Measurements from ENCODE around the gene ZDHHC21.

ZDHHC21 gene

DNA sequence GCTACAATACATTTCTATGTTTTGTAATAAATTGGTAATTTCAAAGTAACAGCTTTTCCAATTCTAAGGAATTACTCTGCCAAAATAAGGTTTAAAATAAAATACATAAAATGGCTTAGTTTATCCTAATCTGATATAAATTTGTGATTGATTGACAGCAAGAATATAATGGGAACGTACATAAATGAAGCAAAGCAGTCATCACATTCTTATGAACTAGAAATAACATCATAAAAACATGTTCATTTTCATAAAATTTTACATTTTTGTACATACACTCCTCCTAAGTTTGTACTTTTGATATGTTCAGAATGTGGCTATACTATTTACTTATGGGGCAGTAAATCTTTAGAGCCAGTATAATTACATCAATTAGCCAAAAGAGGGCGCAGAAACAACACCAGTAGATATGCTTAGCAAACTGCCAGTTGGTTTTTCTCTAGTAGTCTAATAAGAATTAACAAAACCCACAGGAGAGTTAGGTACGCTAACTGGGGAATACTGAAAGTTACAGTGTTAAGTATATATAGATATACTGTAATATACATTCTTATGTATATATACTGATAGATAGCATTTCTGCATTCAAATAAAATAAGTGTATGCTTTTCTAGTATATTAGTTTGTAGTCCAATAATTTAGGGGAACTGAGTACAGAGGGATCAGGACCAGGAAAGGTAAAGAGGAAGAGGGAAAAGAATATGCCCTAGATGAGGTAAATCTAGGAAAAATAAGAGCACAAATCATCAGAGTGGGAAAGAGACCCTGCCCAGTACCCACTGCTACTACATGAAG lies 76.8 kb downstream of the ZDHHC21 start:
- peak; percentile 61 for DNase-seq (ENCODE audit: low spot score)

- DNase-seq (ENCODE audit: low spot score), result no peak
Measured at GRCh38 chr9:14608540-14608939, 84.7 kb downstream of the ZDHHC21 start.

GRCh38 chr9:14597171-14597799 lies 95.9 kb downstream of the ZDHHC21 start:
- no peak for DNase-seq (ENCODE audit: low spot score)

GRCh38 chr9:14593406-14593805 lies 99.8 kb downstream of the ZDHHC21 start:
- DNase-seq (ENCODE audit: low spot score), result no peak

GRCh38 chr9:14591411-14591810 lies 101.8 kb downstream of the ZDHHC21 start:
- no peak for DNase-seq (ENCODE audit: low spot score)

GRCh38 chr9:14585730-14586473 lies 107.3 kb downstream of the ZDHHC21 start:
- DNase-seq (ENCODE audit: low spot score), result no peak

DNA sequence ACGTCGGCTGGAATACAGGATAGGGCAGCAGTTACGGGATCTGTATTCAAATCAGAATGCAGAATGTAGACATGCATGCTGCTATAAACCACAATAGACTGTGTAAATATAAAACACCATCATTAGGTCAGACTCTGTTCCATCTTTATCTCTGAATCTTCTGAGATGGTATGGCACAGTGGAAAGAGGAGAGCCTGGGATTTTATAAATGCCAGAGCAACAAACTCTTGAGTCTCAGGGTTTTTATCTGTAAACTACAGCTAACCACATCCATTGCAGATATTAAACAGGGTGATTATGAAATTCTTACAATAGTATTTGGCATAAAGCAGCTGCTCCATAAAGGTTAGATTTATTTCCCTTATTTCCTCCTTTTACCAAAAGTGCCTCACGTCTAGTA lies 108.7 kb downstream of the ZDHHC21 start:
- no peak for DNase-seq (ENCODE audit: low spot score)

DNA sequence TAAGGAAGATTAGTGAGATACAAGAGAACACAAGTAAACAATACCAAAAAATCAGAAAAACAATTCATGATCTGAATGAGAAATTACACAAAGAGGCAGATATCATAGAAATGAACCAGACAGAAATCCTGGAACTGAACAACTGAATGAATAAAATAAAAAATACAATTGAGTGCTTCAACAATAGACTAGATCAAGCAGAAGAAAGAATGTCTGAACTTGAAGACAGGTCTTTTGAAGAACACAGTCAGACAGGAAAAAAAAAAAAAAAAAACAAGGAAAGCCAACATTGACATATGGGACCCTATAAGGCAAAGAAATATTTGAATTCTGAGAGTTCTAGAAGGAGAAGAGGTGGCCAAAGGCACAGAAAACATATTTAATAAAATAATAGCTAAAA lies 115.2 kb downstream of the ZDHHC21 start:
- DNase-seq (ENCODE audit: low spot score), result no peak

DNA sequence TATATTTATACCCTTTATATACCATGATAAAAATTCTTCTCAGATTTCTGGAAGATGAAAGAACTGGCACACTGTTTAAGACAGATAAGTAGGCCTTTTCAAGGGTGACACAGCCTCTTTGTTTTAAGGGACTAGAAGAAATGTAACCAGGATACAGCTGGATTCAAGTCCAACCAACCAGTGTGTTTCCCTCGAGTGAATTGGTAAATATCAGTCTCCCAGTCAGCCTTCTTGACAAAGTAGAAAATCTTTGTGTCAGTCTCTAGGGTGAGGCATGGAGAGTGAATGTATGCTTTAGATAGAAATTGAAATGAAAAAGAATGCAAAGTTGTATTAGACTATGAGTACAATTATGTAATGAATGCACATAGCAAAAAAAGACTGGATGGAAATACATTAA lies 119.1 kb downstream of the ZDHHC21 start:
- DNase-seq (ENCODE audit: low spot score), result no peak

DNA sequence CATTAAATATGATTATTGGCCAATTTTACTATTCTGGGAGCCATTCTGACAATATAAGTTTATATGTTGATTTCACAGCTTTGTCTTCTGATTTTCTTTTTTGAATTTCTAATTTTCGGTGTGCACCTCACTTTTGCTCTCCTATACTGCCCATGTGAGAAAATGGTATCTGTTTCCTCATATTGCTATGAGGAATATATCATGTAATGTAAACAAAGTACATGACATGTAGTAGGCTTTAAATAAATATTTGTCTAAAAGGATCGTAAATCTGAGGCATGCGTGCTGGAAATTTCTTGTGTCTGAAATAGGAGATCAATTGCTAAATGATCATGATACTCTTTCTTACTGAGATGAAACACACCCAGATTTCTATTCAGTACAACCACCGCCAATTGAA lies 119.9 kb downstream of the ZDHHC21 start:
- DNase-seq (ENCODE audit: low spot score), result no peak

DNA sequence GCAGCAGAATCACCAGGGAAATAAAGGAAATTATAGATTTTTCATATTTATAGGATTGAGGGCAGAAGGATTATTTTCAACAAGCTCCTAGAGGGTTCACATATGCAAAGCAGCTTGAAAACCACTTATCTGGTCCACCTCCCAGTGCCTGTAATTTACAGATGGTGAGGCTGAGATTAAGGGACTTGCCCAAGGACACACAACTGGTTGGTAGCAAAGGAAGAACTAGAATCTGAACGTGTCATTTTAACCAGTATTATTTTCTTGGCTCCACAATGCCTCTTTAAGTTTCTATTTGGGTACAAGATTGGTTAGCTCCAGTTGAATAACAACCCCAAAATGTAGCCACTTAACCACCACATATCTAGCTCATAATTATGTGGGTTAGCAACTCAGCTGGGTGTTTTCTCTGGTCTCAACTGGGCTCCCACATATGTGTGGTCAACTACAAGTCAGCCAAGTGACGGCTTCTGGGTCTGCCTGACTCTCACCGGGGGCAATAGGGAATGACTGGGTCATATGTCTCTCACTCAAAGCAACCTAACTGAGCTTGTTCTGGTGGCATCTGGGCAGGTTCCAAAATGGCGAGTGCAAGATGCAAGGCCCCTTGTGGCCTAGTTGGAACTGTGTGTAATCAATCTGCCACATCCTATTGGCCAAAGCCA lies 127.7 kb downstream of the ZDHHC21 start:
- DNase-seq (ENCODE audit: low spot score), result no peak

DNA sequence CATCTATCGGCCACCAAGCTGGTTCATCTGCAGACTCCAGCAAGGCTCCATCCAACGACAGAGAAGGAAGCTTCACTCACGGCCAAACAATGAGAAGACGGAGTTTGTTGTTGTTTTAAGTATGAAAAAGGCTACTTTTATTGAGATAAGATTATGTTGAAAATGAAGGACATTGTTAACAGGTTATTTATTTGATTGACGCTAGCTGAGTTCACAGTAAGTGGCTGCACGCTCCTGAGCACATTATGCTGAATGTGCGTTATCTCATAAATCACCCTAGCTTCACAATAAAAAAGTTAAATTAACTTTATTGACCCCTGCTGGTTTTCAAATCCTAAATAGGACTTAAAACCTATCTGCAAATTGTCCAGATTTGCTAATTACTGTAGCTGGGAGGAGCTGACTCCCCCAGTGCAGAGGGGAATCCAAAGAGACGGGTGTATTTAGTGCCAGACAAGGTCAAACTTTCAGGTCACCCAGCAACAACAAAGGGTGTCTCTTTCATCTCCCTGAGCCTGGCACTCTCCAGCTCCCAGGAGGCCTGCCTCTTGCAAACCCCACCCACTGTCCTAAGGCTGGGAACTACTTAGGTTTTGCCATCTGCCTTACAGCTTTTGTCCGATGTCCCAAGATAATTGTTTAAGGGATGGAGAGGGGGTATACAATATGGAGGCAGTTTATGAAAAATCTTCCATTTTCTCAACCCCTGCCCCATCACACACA lies 129.2 kb downstream of the ZDHHC21 start:
- DNase-seq (ENCODE audit: low spot score), result no peak

GRCh38 chr9:14561929-14562405 lies 131.3 kb downstream of the ZDHHC21 start:
- peak; percentile 52 for DNase-seq (ENCODE audit: low spot score)

All from SW480 (cell line).